Transverse colon (tissue), 4 donors: ENCODE measurements around the gene SLC25A18. TPM values are rescaled to one million over a fixed set of nuclear protein-coding genes. Genes with fewer than 3 reads are reported as not detected.
"Not testable (repeated sequence)": the region's sequence is repeated elsewhere in the genome, so short reads cannot be mapped to it uniquely, and the experiment has no call there.

Experiments used
- DNase-seq: peaks from one replicate; pipeline ENCODE4 v3.0.0-alpha.2; 2019
- H3K27ac ChIP-seq, 4 donors: fragments of 200-600 bp; sonication (generic); 2 replicates each; pipeline ENCODE4 v1.5.1; 2016 to 2018; ENCODE audit warnings: inconsistent platforms in 4 of 4
- H3K27me3 ChIP-seq: fragments of 200-600 bp; sonication (generic); 2 replicates; pipeline ENCODE4 v1.5.1; 2017; ENCODE audit warnings: inconsistent platforms
- H3K36me3 ChIP-seq, 4 donors: fragments of 200-600 bp; sonication (generic); 2 replicates each; pipeline ENCODE4 v1.5.1; 2017 to 2019; ENCODE audit warnings: inconsistent platforms in 4 of 4
- H3K4me1 ChIP-seq, 4 donors: fragments of 200-600 bp; sonication (generic); 2 replicates each; pipeline ENCODE4 v1.5.1; 2017 to 2020; ENCODE audit warnings: inconsistent platforms in 4 of 4
- H3K4me3 ChIP-seq, 4 donors: fragments of 200-600 bp; sonication (generic); 1 replicate in 1 of 4; 2 replicates in 3 of 4; pipeline versions ENCODE4 v1.5.1 to v1.6.1; 2017 to 2019; ENCODE audit warnings: inconsistent platforms in 4 of 4
- H3K9me3 ChIP-seq, 2 donors: fragments of 200-600 bp; sonication (generic); 2 replicates each; pipeline ENCODE4 v1.5.1; 2017 to 2019; ENCODE audit warnings: inconsistent platforms in 2 of 2
- CTCF ChIP-seq, 5 experiments: fragments of 200-600 bp in 3 of 5; fragments of 450-650 bp in 2 of 5; sonication (generic) in 3 of 5; IDR thresholded peaks; 1 replicate in 2 of 5; 2 replicates in 3 of 5; pipeline ENCODE4 v1.5.1; 2016 to 2017; ENCODE audit warnings: antibody characterized with exemption in 5 of 5, inconsistent platforms in 3 of 5, mild to moderate bottlenecking in 2 of 5, moderate library complexity in 1 of 5
- EP300 ChIP-seq: sonication (generic); formaldehyde crosslinking; IDR thresholded peaks from one replicate; pipeline ENCODE4 v1.6.1; 2017; ENCODE audit warnings: antibody characterized with exemption, low read depth
- POLR2A ChIP-seq: fragments of 450-650 bp; IDR thresholded peaks from one replicate; pipeline ENCODE4 v1.6.1; 2016; ENCODE audit warnings: antibody characterized with exemption, mild to moderate bottlenecking, moderate library complexity
- POLR2AphosphoS5 ChIP-seq, 3 donors: sonication (generic); formaldehyde crosslinking; IDR thresholded peaks; one replicate each; pipeline ENCODE4 v1.6.1; 2016; ENCODE audit warnings: antibody characterized with exemption in 3 of 3
- WGBS, 2 donors: methylation state at CpG; one replicate each; pipeline ENCODE4 v1.1.5; 2018; ENCODE audit warnings: low coverage in 1 of 2; 5-methylcytosine and 5-hydroxymethylcytosine counted together
- in situ Hi-C, 4 donors: fragments of 200-750 bp; cut with MboI; loops; one replicate each; pipeline versions ENCODE4 v1.15.0 to v1.15.1; 2017; ENCODE audit warnings: low sequenced_read_pairs in 3 of 4, low pct_ligation_motif_present in 1 of 4, low pct_unique_long_range_greater_than_20kb in 1 of 4
- intact Hi-C: fragments of 100-400 bp; cut with DNase I; formaldehyde crosslinking; loops from one replicate; pipeline ENCODE4 v1.15.1; 2023; ENCODE audit warnings: low total_unique reads
- total RNA-seq, 4 donors: library from RNA; depleted of rRNA; stranded (reverse); fragments of >200 nt; gene quantifications; one replicate each; pipeline ENCODE4 v1.1.0, GENCODE V29; 2016

SLC25A18 gene
- total RNA-seq, 4 donors from 2014 or later, result 0.75 to 40.4 (median 1.5) TPM

DNA sequence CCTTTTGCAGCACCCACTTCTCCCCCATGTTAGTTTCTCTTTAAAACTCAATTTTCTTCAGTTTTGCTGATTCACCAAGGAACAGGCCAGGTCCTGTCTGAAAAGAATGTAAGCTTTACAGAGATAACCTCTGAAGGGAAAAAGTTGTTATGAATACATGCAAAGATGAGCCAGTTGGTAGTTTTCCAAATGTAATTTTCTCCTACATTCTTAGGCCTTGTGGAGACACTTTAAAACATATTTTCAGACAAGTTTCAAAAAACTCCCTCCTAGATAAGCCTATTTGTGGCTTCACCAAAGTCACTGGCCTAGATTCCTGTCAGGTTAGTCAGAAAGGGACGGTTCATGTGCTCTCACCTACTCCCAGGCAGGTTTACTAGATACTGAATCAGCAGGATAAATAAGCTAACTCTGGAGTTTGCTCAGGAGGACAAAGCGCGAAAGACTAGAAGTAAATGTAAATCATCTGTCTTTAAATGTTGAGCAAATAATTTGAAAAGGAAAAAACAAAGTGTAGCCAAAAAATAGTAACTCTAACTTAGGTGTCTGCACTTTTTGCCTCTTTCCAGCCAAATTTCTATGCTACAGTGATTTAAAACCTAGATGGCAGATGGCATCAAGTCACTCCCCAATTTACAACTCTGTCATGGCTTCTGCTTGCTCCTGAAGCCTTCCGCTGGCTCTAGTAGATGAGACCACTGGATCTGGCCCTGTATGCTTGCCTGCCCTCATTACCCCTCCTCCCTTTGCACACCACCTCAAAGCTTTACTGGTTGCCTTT, 70.1 kb downstream of the SLC25A18 start:
- no peak for DNase-seq
- in situ Hi-C loops (no loop called here), intact Hi-C loops (loop anchor here (10.0 kb wide), 1 partner anchor 79 kb away; no protein-coding TSS in a partner anchor)
- TF ChIP-seq EP300 (no peak), POLR2AphosphoS5 (IDR thresholded peaks at IDR 0.05) (no peak), CTCF (IDR thresholded peaks at IDR 0.05) (no peak), POLR2A (no peak)
- WGBS, 2 donors, result 84 to 95% methylated on average over 3 to 4 of the region's 4 CpGs
- Histone ChIP-seq H3K27me3 (no peaks in the 10 kb centered on the region), H3K9me3 (no peaks in the 10 kb centered on the region), H3K27ac (peak overlapping the region in 1 of 4 donors; percentile 56), H3K36me3 (no peaks in the 10 kb centered on the region), H3K4me3 (no peak overlapping the region), H3K4me1 (peaks cover 0 to 20% (median 9%) of the 10 kb centered on the region in 4 donors)

DNA sequence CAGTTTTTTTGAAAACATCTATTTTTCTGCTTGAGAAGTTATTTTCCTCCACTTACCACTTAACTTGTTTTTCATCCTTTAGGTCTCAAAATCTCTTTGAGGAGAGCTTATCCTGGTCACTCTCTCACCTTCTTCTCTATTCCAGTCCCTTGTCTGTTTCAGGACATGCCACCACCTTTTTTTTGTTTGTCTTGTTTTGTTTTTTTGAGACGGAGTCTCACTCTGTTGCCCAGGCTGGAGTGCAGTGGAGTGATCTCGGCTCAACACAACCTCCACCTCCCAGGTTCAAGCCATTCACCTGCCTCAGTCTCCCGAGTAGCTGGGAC, 70.7 kb downstream of the SLC25A18 start:
- Histone ChIP-seq H3K27me3 (no peaks in the 10 kb centered on the region), H3K9me3 (no peaks in the 10 kb centered on the region), H3K4me1 (peaks cover 0 to 19% (median 9%) of the 10 kb centered on the region in 4 donors), H3K4me3 (no peak overlapping the region), H3K27ac (peak overlapping the region in 1 of 4 donors; percentile 56), H3K36me3 (no peaks in the 10 kb centered on the region)
- intact Hi-C loops (loop anchor here (10.0 kb wide), 1 partner anchor 79 kb away; no protein-coding TSS in a partner anchor), in situ Hi-C loops (no loop called here)
- TF ChIP-seq POLR2A (no peak), POLR2AphosphoS5 (IDR thresholded peaks at IDR 0.05) (no peak), EP300 (no peak), CTCF (IDR thresholded peaks at IDR 0.05) (no peak)
- DNase-seq, result no peak
- 90 to 93% methylated on average over 3 of the region's 3 CpGs for WGBS, 2 donors

DNA sequence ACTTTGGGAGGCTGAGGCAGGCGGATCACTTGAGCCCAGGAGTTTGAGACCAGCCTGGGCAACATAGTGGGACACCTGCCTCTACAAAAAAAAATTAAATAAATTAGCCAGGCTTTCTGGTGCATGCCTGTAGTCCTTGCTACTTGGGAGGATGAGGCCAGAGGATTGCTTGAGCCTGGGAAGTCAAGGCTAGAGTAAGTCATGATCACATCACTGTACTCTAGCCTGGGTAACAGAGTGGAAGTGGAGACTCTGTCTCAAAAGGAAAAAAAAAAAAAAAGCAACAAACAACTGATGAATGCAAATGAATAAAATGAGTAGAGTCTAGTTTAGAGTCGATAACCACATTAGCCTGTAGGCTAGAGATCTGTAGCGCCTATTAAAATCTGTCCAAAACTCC, 71.4 kb downstream of the SLC25A18 start:
- Histone ChIP-seq H3K27ac (no peak overlapping the region), H3K27me3 (no peaks in the 10 kb centered on the region), H3K4me1 (peaks cover 0 to 16% (median 9%) of the 10 kb centered on the region in 4 donors), H3K4me3 (no peak overlapping the region), H3K36me3 (no peaks in the 10 kb centered on the region), H3K9me3 (no peaks in the 10 kb centered on the region)
- no peak for DNase-seq
- intact Hi-C loops (loop anchor here (10.0 kb wide), 1 partner anchor 80 kb away; no protein-coding TSS in a partner anchor), in situ Hi-C loops (no loop called here)
- 90 to 100% methylated on average over 2 to 3 of the region's 3 CpGs for WGBS, 2 donors
- TF ChIP-seq POLR2AphosphoS5 (IDR thresholded peaks at IDR 0.05) (no peak), CTCF (IDR thresholded peaks at IDR 0.05) (no peak), EP300 (no peak), POLR2A (no peak)

- 95% methylated on average over 6 to 9 of the region's 10 CpGs for WGBS, 2 donors
- H3K4me3 ChIP-seq, H3K9me3 ChIP-seq, H3K27me3 ChIP-seq, in situ Hi-C loops, DNase-seq, H3K36me3 ChIP-seq: not testable (repeated sequence)
- H3K27ac ChIP-seq, result peak overlapping the region in 3 of 4 donors; percentile 97 to 98 (median 98)
- intact Hi-C loops, result loop anchor here (10.0 kb wide), 1 partner anchor 82 kb away; no protein-coding TSS in a partner anchor
- H3K4me1 ChIP-seq, result peaks cover 0 to 25% (median 17%) of the 10 kb centered on the region in 4 donors
Measured at GRCh38 chr22:17636850-17637249, 73.6 kb downstream of the SLC25A18 start.
